SK-N-MC (cell line): ENCODE data around the gene MMP17.

Experiments used
- EZH2 ChIP-seq: fragments of 200-600 bp; sonication (generic); IDR thresholded peaks from one replicate; pipeline ENCODE4 v1.6.1; 2017; ENCODE audit warnings: antibody characterized with exemption
- FOXP2 ChIP-seq: optimal IDR thresholded peaks from 2 replicates; pipeline ENCODE3; 2011; ENCODE audit warnings: mild to moderate bottlenecking, moderate library complexity; ENCODE audit not compliant: insufficient read depth; ENCODE audit errors: extremely low read length, control extremely low read depth
- POLR2AphosphoS5 ChIP-seq: IDR thresholded peaks from 2 replicates; pipeline ENCODE4 v1.6.1; 2012; ENCODE audit warnings: mild to moderate bottlenecking, low read depth, low read length, borderline replicate concordance

GRCh38 chr12:131855521-131856142 lies 27.4 kb downstream of the MMP17 start:
- TF ChIP-seq POLR2AphosphoS5 (no peak), FOXP2 (no peak), EZH2 (no peak)
